ENCODE measurements around the gene PLK2.

PLK2 gene

DNA sequence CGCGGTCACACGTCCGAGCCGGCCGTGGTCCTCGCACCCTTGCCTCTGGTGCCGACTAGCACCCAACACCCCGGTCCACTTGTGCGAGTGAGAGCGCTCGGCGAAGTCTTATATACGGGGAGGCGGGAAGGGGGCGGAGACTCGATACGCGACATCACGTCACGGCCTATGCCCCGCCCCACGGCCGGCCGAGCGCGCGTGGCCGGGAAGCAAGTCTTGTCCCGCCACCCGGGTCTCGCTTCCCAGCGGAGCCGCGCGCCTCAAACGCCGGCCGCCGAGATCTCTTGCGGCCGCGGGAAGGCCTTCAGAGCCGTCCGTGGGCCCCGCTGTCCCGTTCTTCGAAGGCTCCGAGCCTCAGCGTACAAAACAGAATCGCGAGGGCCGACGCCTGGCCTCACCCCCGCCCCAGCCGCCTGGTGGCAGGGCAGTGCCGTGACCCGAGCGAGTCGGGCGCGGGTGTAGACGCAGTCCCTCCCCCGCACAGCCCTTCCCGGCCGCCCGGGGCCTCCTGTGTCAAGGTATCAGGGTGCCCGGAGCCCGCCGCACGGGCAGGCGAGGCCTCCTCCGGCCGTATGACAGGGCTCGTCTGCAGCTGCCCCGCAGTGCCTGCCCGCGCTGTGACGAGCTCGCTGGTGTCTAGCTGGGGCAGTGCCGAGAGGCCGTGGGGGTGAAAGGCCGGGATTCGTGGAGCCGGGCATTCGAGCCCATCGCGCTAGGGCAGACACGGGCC lies at the start of gene PLK2 (continued):
- TF ChIP-seq ZNF610 (tag by site-specific recombination; IDR thresholded peaks at IDR 0.05; ENCODE audit: borderline replicate concordance) (no peak), ZNF544 (tag by site-specific recombination; IDR thresholded peaks at IDR 0.05) (no peak), ZNF530 (tag by site-specific recombination; IDR thresholded peaks at IDR 0.05; ENCODE audit: low read depth) (no peak), ZNF37A (tag by site-specific recombination; IDR thresholded peaks at IDR 0.05) (no peak), ZNF76 (tag by site-specific recombination; IDR thresholded peaks at IDR 0.05; ENCODE audit: borderline replicate concordance, low read depth) (peak; percentile 13; the same call in 1 of the 2 replicates), ZNF433 (tag by site-specific recombination; IDR thresholded peaks at IDR 0.05; ENCODE audit: low read depth) (no peak), ZBTB7A (tag by site-specific recombination; IDR thresholded peaks at IDR 0.05; ENCODE audit: low read depth) (no peak), ZIC2 (tag by site-specific recombination; IDR thresholded peaks at IDR 0.05) (peak; percentile 48), SCRT1 (tag by site-specific recombination; IDR thresholded peaks at IDR 0.05; ENCODE audit: borderline replicate concordance) (peak; percentile 85; the same call in 1 of the 2 replicates), ZNF169 (tag by site-specific recombination; IDR thresholded peaks at IDR 0.05) (no peak), ZNF555 (tag by site-specific recombination; conservative IDR thresholded peaks at IDR 0.05) (no peak), KLF8 (tag by site-specific recombination; IDR thresholded peaks at IDR 0.05) (peak; percentile 55; the same call in 1 of the 2 replicates), ZNF239 (tag by site-specific recombination; IDR thresholded peaks at IDR 0.05) (no peak; the same call in 1 of the 2 replicates), ZNF366 (tag by site-specific recombination; conservative IDR thresholded peaks at IDR 0.05) (no peak), ZNF140 (tag by site-specific recombination; IDR thresholded peaks at IDR 0.05) (no peak), SALL2 (tag by site-specific recombination; IDR thresholded peaks at IDR 0.05; ENCODE audit: borderline replicate concordance) (no peak), TCF7L2 (IDR thresholded peaks at IDR 0.05; ENCODE audit: borderline replicate concordance, low read depth, low read length) (no peak), KLF16 (tag by site-specific recombination; IDR thresholded peaks at IDR 0.05) (0 out of 2 replicates have a peak, but pooled peaks have one; percentile 21)
- TF ChIP-seq, protein P1, sequence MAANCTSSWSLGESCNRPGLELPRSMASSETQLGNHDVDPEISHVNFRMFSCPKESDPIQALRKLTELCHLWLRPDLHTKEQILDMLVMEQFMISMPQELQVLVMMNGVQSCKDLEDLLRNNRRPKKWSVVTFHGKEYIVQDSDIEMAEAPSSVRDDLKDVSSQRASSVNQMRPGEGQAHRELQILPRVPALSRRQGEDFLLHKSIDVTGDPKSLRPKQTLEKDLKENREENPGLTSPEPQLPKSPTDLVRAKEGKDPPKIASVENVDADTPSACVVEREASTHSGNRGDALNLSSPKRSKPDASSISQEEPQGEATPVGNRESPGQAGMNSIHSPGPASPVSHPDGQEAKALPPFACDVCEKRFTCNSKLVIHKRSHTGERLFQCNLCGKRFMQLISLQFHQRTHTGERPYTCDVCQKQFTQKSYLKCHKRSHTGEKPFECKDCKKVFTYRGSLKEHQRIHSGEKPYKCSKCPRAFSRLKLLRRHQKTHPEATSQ (tag by site-specific recombination; IDR thresholded peaks at IDR 0.05), result peak; percentile 32; the same call in 1 of the 2 replicates
- TF ChIP-seq, protein P2, sequence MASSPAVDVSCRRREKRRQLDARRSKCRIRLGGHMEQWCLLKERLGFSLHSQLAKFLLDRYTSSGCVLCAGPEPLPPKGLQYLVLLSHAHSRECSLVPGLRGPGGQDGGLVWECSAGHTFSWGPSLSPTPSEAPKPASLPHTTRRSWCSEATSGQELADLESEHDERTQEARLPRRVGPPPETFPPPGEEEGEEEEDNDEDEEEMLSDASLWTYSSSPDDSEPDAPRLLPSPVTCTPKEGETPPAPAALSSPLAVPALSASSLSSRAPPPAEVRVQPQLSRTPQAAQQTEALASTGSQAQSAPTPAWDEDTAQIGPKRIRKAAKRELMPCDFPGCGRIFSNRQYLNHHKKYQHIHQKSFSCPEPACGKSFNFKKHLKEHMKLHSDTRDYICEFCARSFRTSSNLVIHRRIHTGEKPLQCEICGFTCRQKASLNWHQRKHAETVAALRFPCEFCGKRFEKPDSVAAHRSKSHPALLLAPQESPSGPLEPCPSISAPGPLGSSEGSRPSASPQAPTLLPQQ (tag by site-specific recombination; IDR thresholded peaks at IDR 0.05), result peak; percentile 92
- TF ChIP-seq, protein P3, sequence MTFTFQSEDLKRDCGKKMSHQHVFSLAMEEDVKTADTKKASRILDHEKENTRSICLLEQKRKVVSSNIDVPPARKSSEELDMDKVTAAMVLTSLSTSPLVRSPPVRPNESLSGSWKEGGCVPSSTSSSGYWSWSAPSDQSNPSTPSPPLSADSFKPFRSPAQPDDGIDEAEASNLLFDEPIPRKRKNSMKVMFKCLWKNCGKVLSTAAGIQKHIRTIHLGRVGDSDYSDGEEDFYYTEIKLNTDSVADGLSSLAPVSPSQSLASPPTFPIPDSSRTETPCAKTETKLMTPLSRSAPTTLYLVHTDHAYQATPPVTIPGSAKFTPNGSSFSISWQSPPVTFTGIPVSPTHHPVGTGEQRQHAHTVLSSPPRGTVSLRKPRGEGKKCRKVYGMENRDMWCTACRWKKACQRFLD (tag by site-specific recombination; IDR thresholded peaks at IDR 0.05), result no peak
- TF ChIP-seq, protein P4, sequence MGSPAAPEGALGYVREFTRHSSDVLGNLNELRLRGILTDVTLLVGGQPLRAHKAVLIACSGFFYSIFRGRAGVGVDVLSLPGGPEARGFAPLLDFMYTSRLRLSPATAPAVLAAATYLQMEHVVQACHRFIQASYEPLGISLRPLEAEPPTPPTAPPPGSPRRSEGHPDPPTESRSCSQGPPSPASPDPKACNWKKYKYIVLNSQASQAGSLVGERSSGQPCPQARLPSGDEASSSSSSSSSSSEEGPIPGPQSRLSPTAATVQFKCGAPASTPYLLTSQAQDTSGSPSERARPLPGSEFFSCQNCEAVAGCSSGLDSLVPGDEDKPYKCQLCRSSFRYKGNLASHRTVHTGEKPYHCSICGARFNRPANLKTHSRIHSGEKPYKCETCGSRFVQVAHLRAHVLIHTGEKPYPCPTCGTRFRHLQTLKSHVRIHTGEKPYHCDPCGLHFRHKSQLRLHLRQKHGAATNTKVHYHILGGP (tag by site-specific recombination; IDR thresholded peaks at IDR 0.05), result no peak; the same call in 1 of the 2 replicates
- TF ChIP-seq, protein P5, sequence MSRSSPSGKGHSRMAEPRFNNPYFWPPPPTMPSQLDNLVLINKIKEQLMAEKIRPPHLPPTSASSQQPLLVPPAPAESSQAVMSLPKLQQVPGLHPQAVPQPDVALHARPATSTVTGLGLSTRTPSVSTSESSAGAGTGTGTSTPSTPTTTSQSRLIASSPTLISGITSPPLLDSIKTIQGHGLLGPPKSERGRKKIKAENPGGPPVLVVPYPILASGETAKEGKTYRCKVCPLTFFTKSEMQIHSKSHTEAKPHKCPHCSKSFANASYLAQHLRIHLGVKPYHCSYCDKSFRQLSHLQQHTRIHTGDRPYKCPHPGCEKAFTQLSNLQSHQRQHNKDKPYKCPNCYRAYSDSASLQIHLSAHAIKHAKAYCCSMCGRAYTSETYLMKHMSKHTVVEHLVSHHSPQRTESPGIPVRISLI (tag by site-specific recombination; IDR thresholded peaks at IDR 0.05), result no peak
- TF ChIP-seq, protein P6, sequence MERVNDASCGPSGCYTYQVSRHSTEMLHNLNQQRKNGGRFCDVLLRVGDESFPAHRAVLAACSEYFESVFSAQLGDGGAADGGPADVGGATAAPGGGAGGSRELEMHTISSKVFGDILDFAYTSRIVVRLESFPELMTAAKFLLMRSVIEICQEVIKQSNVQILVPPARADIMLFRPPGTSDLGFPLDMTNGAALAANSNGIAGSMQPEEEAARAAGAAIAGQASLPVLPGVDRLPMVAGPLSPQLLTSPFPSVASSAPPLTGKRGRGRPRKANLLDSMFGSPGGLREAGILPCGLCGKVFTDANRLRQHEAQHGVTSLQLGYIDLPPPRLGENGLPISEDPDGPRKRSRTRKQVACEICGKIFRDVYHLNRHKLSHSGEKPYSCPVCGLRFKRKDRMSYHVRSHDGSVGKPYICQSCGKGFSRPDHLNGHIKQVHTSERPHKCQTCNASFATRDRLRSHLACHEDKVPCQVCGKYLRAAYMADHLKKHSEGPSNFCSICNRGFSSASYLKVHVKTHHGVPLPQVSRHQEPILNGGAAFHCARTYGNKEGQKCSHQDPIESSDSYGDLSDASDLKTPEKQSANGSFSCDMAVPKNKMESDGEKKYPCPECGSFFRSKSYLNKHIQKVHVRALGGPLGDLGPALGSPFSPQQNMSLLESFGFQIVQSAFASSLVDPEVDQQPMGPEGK (tag by site-specific recombination; IDR thresholded peaks at IDR 0.05), result no peak; the same call in none of the 2 replicates

All from HEK293 (cell line).